SJCRH30 (cell line): Measurements from ENCODE around the gene ARID5B. TPM values are rescaled to one million over a fixed set of nuclear protein-coding genes. Genes with fewer than 3 reads are reported as not detected.
A peak's percentile ranks its signal among the peaks of the same experiment; 100 is the strongest.

Experiments
- DNase-seq, 2 experiments: peaks; one replicate each; pipeline ENCODE4 v3.0.0-alpha.2; 2015 to 2020
- H3K27ac ChIP-seq: fragments of 250-450 bp; sonication (Bioruptor Pico); 2 replicates; pipeline ENCODE4 v1.5.1; 2020; ENCODE audit warnings: mild to moderate bottlenecking, moderate library complexity
- H3K27me3 ChIP-seq: fragments of 250-450 bp; sonication (Bioruptor Pico); 2 replicates; pipeline ENCODE4 v1.5.1; 2020; ENCODE audit warnings: mild to moderate bottlenecking, moderate library complexity
- H3K36me3 ChIP-seq: fragments of 250-450 bp; sonication (Bioruptor Pico); 2 replicates; pipeline ENCODE4 v1.5.1; 2020; ENCODE audit warnings: mild to moderate bottlenecking, moderate library complexity
- H3K4me1 ChIP-seq: fragments of 250-450 bp; sonication (Bioruptor Pico); 2 replicates; pipeline ENCODE4 v1.5.1; 2020; ENCODE audit warnings: mild to moderate bottlenecking, moderate library complexity
- H3K4me3 ChIP-seq: fragments of 250-450 bp; sonication (Bioruptor Pico); 2 replicates; pipeline ENCODE4 v1.5.1; 2020; ENCODE audit warnings: mild to moderate bottlenecking, moderate library complexity
- H3K9me3 ChIP-seq: fragments of 250-450 bp; sonication (Bioruptor Pico); replicated peaks from 2 replicates; pipeline ENCODE4 v1.5.1; 2020; ENCODE audit warnings: mild to moderate bottlenecking, moderate library complexity
- total RNA-seq: library from RNA; depleted of rRNA; stranded (reverse); fragments of >200 nt; shearing (Covaris generic); gene quantifications from 2 replicates; pipeline ENCODE4 v1.2.3, GENCODE V29; 2014

The ARID5B gene
- total RNA-seq, 1 experiment from 2014 or later, result 10.3 TPM

DNA sequence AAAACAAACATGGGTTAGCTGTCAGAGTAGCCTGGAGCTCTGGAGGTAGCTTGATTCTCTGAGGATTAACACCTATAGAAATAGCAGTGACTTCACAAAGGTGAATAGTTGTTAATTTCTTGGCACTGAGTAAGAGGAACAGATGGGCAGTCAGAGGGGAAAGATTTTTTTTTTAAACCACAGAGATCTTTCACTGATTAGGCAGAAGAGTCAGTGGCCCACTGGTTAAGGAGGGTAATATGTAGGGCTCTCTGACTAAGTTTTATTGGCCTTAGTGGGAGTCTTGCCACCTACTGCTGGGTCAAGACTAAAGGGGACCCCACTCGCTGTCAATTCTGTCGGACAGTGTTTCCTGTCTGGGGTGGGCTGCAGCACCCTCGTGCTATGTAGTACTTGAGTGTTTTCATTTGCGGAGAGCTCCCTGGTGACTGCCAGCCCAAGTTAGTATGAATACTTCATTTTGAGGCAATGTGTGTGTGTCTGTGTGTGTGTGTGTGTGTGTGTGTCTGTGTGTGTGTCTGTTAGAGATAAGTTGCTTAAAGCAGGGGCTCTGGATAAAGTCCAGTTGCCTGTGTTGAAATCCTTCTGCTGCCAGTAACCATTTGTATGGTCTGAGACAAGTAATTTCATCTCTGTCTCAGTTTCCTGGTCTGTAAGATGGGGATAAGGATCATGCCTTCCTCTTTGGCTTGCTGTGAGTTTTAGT lies 145.2 kb downstream of the ARID5B start:
- no peaks in the 10 kb centered on the region for H3K9me3 ChIP-seq
- no peak overlapping the region for H3K4me3 ChIP-seq
- no peaks in the 10 kb centered on the region for H3K36me3 ChIP-seq
- peak overlapping the region; percentile 4; the same call in 1 of the 2 replicates for H3K27ac ChIP-seq
- H3K4me1 ChIP-seq, result peaks cover 33% of the 10 kb centered on the region
- no peaks in the 10 kb centered on the region for H3K27me3 ChIP-seq
- peak; percentile 13 to 70 for DNase-seq

DNA sequence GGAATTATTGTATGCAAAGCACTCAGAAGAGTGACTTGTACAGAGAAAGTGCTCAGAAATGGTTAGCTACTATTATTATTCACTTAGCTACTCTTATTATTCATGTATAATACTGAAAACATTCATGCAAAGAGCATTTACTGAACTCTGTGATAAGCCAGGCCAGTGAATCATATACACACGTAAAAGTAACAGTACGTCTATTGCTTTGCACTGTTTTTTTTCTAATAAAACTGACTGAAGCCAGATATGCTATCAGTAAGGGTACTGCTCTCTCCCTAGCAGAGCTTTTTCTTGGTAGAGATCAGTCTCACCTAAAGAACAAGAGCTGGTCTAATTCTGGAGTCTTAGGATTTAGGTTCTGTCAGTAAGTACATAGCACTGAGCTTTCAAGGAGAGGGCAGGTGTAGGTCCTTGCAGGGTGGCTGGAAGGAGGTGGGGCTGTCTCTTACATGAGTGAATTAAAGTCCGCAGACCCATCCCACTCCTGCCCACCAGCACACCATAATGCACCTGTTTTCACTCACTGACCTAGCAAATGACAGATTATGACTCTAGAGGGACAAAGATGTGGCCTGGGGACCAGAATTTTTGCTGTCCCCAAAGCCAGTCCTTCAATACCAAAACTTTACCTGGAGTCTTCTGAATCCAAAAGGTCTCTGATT lies 145.9 kb downstream of the ARID5B start:
- no peak for DNase-seq
- Histone ChIP-seq H3K27me3 (no peaks in the 10 kb centered on the region), H3K4me3 (no peak overlapping the region), H3K36me3 (no peaks in the 10 kb centered on the region), H3K4me1 (peaks cover 33% of the 10 kb centered on the region), H3K9me3 (no peaks in the 10 kb centered on the region), H3K27ac (no peak overlapping the region)

DNA sequence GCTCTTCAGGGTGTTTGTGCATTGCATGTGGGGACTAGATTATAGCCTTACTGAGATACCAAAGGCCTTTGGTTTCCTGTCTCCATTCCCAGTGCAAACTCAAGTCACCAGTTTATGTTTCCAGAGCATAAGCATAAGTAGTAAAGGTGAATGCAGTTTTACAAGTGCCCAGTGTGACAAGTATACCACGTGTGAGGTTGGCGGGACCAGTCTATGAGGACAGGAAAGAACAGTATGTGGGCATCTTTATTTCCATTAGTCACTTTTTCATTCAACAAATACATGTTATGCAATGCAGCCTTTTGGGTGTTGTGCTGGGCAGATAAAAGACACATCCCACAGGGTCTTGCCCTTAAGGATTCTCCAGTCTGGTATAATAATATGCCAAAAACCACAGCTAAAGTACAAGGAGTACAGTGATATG lies 146.5 kb downstream of the ARID5B start:
- Histone ChIP-seq H3K4me1 (peaks cover 33% of the 10 kb centered on the region), H3K27ac (peak overlapping the region; percentile 68)

DNA sequence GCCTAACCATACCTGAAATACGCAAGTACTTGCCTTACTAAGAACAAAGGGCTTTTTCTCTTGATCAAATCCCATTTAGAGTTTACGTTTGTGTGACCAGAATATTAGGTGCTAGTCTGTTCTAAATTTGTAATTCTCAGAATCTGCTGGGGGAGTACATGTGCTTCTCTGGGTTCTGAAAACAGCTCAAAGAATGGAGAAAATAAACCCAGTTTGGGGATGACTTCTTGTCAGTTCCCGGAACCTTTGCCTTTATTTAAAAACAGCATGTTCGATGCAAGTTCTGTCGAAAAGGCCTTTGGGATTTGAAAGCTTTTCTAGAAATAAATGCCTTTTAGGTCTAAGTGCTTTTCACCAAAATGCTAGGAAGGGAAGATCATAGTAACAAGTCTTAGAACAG lies 147.0 kb downstream of the ARID5B start:
- Histone ChIP-seq H3K27me3 (no peaks in the 10 kb centered on the region), H3K27ac (peak overlapping the region; percentile 68), H3K4me1 (peaks cover 33% of the 10 kb centered on the region), H3K36me3 (peaks cover 7% of the 10 kb centered on the region; the same call in 1 of the 2 replicates), H3K9me3 (no peaks in the 10 kb centered on the region), H3K4me3 (peak overlapping the region; percentile 52)
- DNase-seq, result no peak

More for the DNA sequence above, 146.5 kb downstream of the ARID5B start:
- Histone ChIP-seq H3K4me3 (no peak overlapping the region), H3K27me3 (no peaks in the 10 kb centered on the region), H3K9me3 (no peaks in the 10 kb centered on the region), H3K36me3 (peaks cover 4% of the 10 kb centered on the region; the same call in 1 of the 2 replicates)
- DNase-seq, result peak in 1 of 2 experiments; percentile 3

DNA sequence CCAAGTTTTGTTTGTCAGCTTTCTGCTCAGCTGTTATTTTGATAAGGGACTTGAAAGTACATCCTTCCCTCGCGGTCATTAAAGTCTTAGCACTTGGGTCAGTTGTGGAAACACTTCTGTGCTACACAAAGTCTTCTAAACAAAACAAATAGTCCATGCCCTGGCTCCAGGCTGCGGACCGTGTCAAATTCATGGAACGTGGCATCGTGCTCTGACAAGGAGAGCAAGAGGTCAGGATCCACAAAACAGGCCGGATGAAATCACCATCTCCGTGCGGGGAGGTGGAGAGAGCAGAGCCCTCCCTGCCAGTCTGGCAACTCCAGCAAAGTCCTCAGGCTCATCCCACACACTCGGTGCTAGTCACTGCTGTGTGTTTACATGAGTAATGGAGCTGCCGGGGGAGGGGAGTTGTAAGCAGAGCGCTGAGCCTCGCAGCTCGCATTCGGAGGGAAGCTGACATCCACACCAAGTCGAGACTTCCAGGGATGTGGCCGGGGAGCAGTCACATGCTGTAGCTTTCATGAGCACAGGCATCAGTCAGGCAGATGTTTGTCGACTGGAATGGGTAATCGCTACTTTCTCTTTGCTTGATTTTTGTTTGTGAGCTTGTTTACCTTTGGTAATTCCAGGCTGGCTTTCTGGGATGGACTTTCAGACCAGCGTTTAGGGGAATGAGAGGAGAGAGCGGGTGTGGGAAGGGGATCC lies 147.6 kb downstream of the ARID5B start:
- Histone ChIP-seq H3K4me3 (peak overlapping the region; percentile 52), H3K27me3 (no peaks in the 10 kb centered on the region), H3K9me3 (no peaks in the 10 kb centered on the region), H3K27ac (peak overlapping the region; percentile 68), H3K4me1 (peaks cover 33% of the 10 kb centered on the region), H3K36me3 (peaks cover 7% of the 10 kb centered on the region; the same call in 1 of the 2 replicates)
- peak; percentile 95 for DNase-seq

DNA sequence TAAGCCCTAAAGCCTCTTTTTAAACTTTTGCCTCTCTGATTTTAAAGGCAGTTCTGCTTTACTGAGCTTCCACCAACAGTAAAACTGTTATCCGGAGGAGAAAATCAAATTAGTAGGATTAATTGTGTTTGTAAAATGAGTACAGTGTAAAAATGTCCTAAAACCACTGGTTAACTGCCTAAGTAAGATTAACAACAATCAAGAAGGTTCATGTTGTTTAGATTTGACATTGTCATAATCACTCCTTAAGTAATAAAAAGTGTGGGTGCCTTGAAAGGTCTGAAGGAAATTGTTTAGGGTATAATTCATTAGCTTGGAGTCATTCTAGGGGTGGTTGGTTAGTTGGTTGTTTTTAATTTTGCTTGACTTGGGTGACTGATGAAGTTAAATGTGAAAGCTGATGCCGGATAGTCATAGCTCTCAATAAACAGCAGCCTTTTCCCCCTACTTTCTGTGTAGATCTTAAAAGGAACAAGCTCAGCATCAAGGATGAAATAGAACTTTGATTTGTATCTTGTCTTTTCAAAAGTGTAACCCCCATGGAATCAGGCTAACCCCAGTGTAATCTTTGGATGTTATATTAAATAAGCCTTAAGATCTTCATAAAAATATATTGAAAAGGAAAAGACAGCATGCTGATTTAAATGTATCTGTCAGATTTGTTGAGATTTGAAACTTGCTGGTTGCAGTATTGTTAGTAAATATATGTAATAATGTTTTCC lies 148.3 kb downstream of the ARID5B start:
- Histone ChIP-seq H3K4me3 (peak overlapping the region; percentile 52), H3K4me1 (peaks cover 33% of the 10 kb centered on the region), H3K27me3 (no peaks in the 10 kb centered on the region), H3K36me3 (peaks cover 7% of the 10 kb centered on the region; the same call in 1 of the 2 replicates), H3K9me3 (no peaks in the 10 kb centered on the region), H3K27ac (peak overlapping the region; percentile 68)
- peak in 1 of 2 experiments; percentile 5 for DNase-seq

DNA sequence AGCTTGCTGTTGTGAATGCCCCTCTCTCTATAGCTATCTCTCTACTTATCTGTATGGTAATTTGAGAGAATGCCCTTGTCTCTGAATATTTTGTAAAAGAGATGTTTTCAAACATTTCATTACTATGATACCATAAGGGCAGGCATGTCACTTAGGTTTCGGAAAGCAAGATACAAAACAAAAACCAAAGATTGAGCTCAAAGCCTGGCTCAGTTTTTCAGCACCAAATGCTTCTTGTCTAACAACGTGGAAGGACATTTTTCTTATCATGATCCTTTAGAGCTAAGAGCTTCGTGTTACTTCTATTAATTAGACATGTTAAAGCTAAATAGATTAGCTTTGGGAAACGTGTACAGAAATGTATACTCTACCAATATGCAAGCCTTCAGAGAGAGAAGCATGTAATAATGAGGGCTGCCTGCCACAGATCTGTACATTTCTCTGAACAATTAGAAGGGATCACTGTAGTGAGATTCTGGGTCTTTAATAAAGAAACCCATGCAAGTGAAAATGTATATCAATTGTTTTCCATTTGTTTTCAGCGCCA lies 148.9 kb downstream of the ARID5B start:
- peak overlapping the region; percentile 68 for H3K27ac ChIP-seq
- peaks cover 9% of the 10 kb centered on the region; the same call in 1 of the 2 replicates for H3K36me3 ChIP-seq
- peaks cover 33% of the 10 kb centered on the region for H3K4me1 ChIP-seq
- H3K4me3 ChIP-seq, result peak overlapping the region; percentile 52
- H3K27me3 ChIP-seq, result no peaks in the 10 kb centered on the region
- H3K9me3 ChIP-seq, result no peaks in the 10 kb centered on the region
- no peak for DNase-seq

DNA sequence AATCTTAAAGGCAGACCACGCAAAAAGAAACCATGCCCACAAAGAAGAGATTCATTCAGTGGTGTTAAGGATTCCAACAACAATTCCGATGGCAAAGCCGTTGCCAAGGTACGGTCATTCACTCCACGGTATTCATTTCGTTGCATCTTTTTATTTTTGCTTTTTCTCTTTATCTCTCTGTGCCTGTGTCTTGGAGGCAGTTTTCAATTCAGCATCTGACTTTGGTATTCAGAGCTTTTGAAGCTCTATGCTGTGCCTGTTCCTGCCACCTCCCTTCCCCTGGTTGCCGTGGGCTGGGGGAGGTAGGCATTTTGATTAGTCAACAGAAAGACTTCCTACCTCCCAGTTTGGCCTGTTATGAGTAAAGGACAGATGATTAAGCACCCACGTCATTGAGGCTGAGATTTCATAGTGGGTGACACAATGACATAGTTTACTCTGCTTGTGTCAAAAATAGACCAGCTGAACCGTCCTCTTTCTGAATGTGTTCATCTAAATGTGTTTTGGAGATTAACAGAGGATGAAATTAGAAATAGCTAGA lies 149.5 kb downstream of the ARID5B start:
- H3K4me1 ChIP-seq, result peaks cover 31% of the 10 kb centered on the region
- H3K4me3 ChIP-seq, result peak overlapping the region; percentile 52
- no peaks in the 10 kb centered on the region for H3K9me3 ChIP-seq
- no peaks in the 10 kb centered on the region for H3K27me3 ChIP-seq
- peak; percentile 37 to 60 for DNase-seq
- peak overlapping the region; percentile 68 for H3K27ac ChIP-seq
- peaks cover 9% of the 10 kb centered on the region; the same call in 1 of the 2 replicates for H3K36me3 ChIP-seq

DNA sequence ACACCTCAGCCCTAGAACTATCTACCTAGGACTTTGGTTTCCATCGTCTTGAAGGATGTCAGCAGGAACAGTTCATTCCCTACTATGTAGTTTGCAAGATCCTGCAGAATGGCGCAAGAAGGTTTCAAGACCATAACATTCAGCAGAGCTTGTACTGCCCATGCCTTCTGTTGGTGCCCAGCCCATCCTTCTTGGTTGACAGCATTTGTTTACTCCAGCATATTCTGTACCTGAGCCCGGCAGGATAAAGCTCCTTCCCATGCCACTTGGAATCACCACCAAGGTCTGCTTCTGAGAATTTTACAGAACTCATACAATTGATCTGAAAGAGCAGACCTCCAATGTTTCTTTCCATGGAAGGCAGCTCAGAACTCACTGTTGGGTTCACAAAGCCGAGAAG lies 150.8 kb downstream of the ARID5B start:
- H3K4me3 ChIP-seq, result no peak overlapping the region
- no peak for DNase-seq
- H3K27me3 ChIP-seq, result no peaks in the 10 kb centered on the region
- H3K9me3 ChIP-seq, result no peaks in the 10 kb centered on the region
- peaks cover 9% of the 10 kb centered on the region; the same call in 1 of the 2 replicates for H3K36me3 ChIP-seq
- peaks cover 18% of the 10 kb centered on the region for H3K4me1 ChIP-seq
- H3K27ac ChIP-seq, result no peak overlapping the region

DNA sequence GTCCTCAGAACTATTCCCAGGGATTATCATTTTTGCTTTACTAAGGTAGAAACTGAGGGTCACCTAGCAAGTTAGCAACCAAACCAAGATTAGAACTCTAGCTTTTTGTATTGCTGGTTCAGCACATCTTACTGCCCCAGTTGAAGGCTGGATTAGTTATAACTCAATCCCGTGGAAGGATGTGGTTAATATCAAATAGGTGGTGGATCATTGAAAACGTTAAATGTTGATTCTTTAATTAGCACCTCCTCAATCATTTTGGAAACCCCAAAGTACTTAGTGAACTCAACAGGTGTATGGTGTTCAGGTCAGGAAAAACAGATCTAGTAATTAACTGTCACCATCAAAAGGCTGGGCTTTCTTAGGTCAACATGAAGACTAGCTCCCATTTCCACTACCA lies 152.4 kb downstream of the ARID5B start:
- Histone ChIP-seq H3K9me3 (no peaks in the 10 kb centered on the region), H3K27me3 (no peaks in the 10 kb centered on the region), H3K4me3 (no peak overlapping the region), H3K4me1 (peaks cover 5% of the 10 kb centered on the region), H3K27ac (no peak overlapping the region), H3K36me3 (peaks cover 9% of the 10 kb centered on the region)
- no peak for DNase-seq

DNA sequence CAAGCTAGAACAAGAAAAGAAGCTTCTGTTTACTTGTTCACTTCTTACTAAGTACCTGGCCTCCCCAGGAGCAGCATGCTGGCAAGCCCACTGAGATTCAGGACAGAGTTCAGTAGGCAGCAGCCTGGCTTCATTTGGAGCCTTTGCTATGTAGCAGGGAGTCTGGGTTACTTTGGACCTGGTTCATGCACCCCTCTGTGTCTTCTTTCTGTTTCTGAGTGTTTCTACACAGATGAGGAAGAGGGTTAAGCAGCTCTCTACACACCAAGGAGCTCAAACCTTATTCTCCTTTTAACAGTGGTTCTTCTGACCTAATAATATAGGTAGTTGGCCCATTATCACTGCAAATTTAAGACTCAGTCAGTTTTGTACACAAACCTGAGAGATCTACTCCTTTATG lies 152.9 kb downstream of the ARID5B start:
- peaks cover 9% of the 10 kb centered on the region for H3K36me3 ChIP-seq
- peaks cover 5% of the 10 kb centered on the region for H3K4me1 ChIP-seq
- H3K9me3 ChIP-seq, result no peaks in the 10 kb centered on the region
- DNase-seq, result no peak
- H3K27me3 ChIP-seq, result no peaks in the 10 kb centered on the region
- no peak overlapping the region for H3K4me3 ChIP-seq
- no peak overlapping the region for H3K27ac ChIP-seq

DNA sequence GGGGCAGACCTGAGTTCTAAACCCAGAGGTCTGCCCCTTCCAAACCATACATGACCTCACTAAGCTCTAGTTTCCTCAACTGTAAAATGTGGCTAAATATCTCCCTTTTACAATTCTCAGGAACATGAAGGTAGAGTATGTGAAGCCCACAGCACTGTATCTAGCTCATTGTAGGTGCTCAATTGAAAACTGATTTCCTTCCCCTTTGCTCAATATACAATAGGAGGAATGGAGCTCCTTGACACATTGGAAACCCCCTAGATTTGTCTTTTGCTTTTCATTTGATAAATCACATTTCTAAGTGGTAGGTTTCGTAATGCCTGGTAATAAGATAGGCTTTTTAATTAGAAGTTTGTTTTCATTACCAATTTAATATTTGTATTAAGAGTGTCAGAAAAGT lies 153.3 kb downstream of the ARID5B start:
- H3K36me3 ChIP-seq, result peaks cover 9% of the 10 kb centered on the region
- H3K4me1 ChIP-seq, result peaks cover 5% of the 10 kb centered on the region
- no peak overlapping the region for H3K27ac ChIP-seq
- H3K27me3 ChIP-seq, result no peaks in the 10 kb centered on the region
- DNase-seq, result no peak
- H3K4me3 ChIP-seq, result no peak overlapping the region
- H3K9me3 ChIP-seq, result no peaks in the 10 kb centered on the region

DNA sequence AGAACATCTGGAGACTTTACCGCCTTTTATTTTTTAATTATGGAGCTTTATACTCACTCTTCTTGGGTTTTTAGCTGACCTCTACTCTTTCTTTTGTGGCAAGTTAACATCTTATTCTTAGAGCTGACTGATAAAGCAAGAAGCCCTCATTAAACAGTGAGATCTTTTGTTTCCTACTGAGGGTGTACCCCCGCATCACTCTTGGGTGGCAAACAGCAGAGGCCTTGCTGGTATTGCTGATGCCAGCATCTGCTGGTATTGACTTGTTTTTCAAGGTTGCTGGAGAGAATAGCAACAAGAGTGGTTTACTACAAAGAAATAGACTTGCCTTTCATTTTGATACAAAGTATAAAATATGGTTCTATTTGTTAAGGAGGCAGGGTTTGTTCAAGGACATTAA lies 154.7 kb downstream of the ARID5B start:
- Histone ChIP-seq H3K4me1 (peaks cover 5% of the 10 kb centered on the region), H3K9me3 (no peaks in the 10 kb centered on the region), H3K27me3 (no peaks in the 10 kb centered on the region), H3K27ac (no peak overlapping the region), H3K36me3 (peaks cover 9% of the 10 kb centered on the region), H3K4me3 (no peak overlapping the region)
- DNase-seq, result no peak

DNA sequence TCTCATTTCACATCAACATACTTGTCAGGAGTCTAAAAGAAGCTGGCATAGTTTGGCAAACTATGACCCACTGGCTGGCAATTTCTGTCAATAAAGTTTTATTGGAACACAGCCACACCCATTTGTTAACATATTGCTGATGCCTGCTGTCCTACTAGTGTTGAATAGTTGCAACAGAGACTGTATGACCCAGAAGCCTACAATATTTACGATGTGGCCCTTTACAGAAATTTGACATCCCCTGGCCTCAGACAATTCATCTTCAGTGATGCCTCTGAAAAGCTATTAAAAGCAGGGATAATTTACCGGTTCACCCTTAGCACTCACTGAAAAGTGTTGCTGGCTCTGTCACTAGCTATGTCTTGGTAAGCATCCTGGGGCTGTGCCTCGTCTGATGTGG lies 155.2 kb downstream of the ARID5B start:
- no peak overlapping the region for H3K27ac ChIP-seq
- H3K36me3 ChIP-seq, result peaks cover 9% of the 10 kb centered on the region

More for the DNA sequence above, 155.2 kb downstream of the ARID5B start:
- Histone ChIP-seq H3K9me3 (no peaks in the 10 kb centered on the region), H3K27me3 (no peaks in the 10 kb centered on the region), H3K4me1 (no peaks in the 10 kb centered on the region; the same call in 1 of the 2 replicates), H3K4me3 (no peak overlapping the region)
- DNase-seq, result no peak
